Measurements from ENCODE around the gene DDX51.

DDX51 gene

GRCh38 chr12:132133952-132134652, 10.0 kb downstream of the DDX51 start:
- Histone ChIP-seq H3K9ac (ENCODE audit: low read depth, low read length) (no peak overlapping the region), H3K9me3 (ENCODE audit: control insufficient read depth, insufficient read depth, low read length) (peaks cover 10% of the 10 kb centered on the region; the same call in 1 of the 2 replicates), H3K36me3 (ENCODE audit: control insufficient read depth, insufficient read depth, low read length) (peaks cover 8% of the 10 kb centered on the region), H3K4me1 (ENCODE audit: control insufficient read depth, insufficient read depth, low read length) (no peaks in the 10 kb centered on the region), H3K27ac (ENCODE audit: low read depth, low read length) (no peak overlapping the region), H3K4me3 (ENCODE audit: low read depth, low read length) (no peak overlapping the region), H3K27me3 (ENCODE audit: control insufficient read depth, insufficient read depth, low read length) (peaks cover 4% of the 10 kb centered on the region; the same call in 1 of the 2 replicates)

GRCh38 chr12:132132609-132133430, 11.3 kb downstream of the DDX51 start:
- Histone ChIP-seq H3K9ac (ENCODE audit: low read depth, low read length) (no peak overlapping the region), H3K4me1 (ENCODE audit: control insufficient read depth, insufficient read depth, low read length) (no peaks in the 10 kb centered on the region), H3K9me3 (ENCODE audit: control insufficient read depth, insufficient read depth, low read length) (peaks cover 22% of the 10 kb centered on the region), H3K27ac (ENCODE audit: low read depth, low read length) (no peak overlapping the region), H3K36me3 (ENCODE audit: control insufficient read depth, insufficient read depth, low read length) (peaks cover 7% of the 10 kb centered on the region), H3K27me3 (ENCODE audit: control insufficient read depth, insufficient read depth, low read length) (peaks cover under 1% of the 10 kb centered on the region; the same call in 1 of the 2 replicates), H3K4me3 (ENCODE audit: low read depth, low read length) (no peak overlapping the region)

GRCh38 chr12:132131952-132132351, 12.2 kb downstream of the DDX51 start:
- Histone ChIP-seq H3K9me3 (ENCODE audit: control insufficient read depth, insufficient read depth, low read length) (peaks cover 30% of the 10 kb centered on the region), H3K4me3 (ENCODE audit: low read depth, low read length) (no peak overlapping the region), H3K27me3 (ENCODE audit: control insufficient read depth, insufficient read depth, low read length) (no peaks in the 10 kb centered on the region), H3K4me1 (ENCODE audit: control insufficient read depth, insufficient read depth, low read length) (no peaks in the 10 kb centered on the region), H3K36me3 (ENCODE audit: control insufficient read depth, insufficient read depth, low read length) (peaks cover 14% of the 10 kb centered on the region), H3K9ac (ENCODE audit: low read depth, low read length) (no peak overlapping the region), H3K27ac (ENCODE audit: low read depth, low read length) (no peak overlapping the region)

- Histone ChIP-seq H3K27me3 (ENCODE audit: control insufficient read depth, insufficient read depth, low read length) (no peaks in the 10 kb centered on the region), H3K27ac (ENCODE audit: low read depth, low read length) (no peak overlapping the region), H3K4me1 (ENCODE audit: control insufficient read depth, insufficient read depth, low read length) (no peaks in the 10 kb centered on the region), H3K4me3 (ENCODE audit: low read depth, low read length) (no peak overlapping the region), H3K9me3 (ENCODE audit: control insufficient read depth, insufficient read depth, low read length) (peaks cover 31% of the 10 kb centered on the region), H3K36me3 (ENCODE audit: control insufficient read depth, insufficient read depth, low read length) (peaks cover 22% of the 10 kb centered on the region), H3K9ac (ENCODE audit: low read depth, low read length) (no peak overlapping the region)
These were observed 12.9 kb downstream of the DDX51 start for GRCh38 chr12:132131229-132131628.

GRCh38 chr12:132130690-132131089, 13.4 kb downstream of the DDX51 start:
- no peak overlapping the region for H3K4me3 ChIP-seq (ENCODE audit: low read depth, low read length)
- H3K9me3 ChIP-seq (ENCODE audit: control insufficient read depth, insufficient read depth, low read length): peaks cover 31% of the 10 kb centered on the region
- H3K9ac ChIP-seq (ENCODE audit: low read depth, low read length): no peak overlapping the region
- H3K4me1 ChIP-seq (ENCODE audit: control insufficient read depth, insufficient read depth, low read length): no peaks in the 10 kb centered on the region
- no peak overlapping the region for H3K27ac ChIP-seq (ENCODE audit: low read depth, low read length)
- peaks cover 27% of the 10 kb centered on the region for H3K36me3 ChIP-seq (ENCODE audit: control insufficient read depth, insufficient read depth, low read length)
- no peaks in the 10 kb centered on the region for H3K27me3 ChIP-seq (ENCODE audit: control insufficient read depth, insufficient read depth, low read length)

GRCh38 chr12:132129007-132129406, 15.1 kb downstream of the DDX51 start:
- Histone ChIP-seq H3K4me1 (ENCODE audit: control insufficient read depth, insufficient read depth, low read length) (no peaks in the 10 kb centered on the region), H3K9me3 (ENCODE audit: control insufficient read depth, insufficient read depth, low read length) (peaks cover 31% of the 10 kb centered on the region), H3K27ac (ENCODE audit: low read depth, low read length) (no peak overlapping the region), H3K27me3 (ENCODE audit: control insufficient read depth, insufficient read depth, low read length) (no peaks in the 10 kb centered on the region), H3K4me3 (ENCODE audit: low read depth, low read length) (no peak overlapping the region), H3K36me3 (ENCODE audit: control insufficient read depth, insufficient read depth, low read length) (peaks cover 36% of the 10 kb centered on the region), H3K9ac (ENCODE audit: low read depth, low read length) (no peak overlapping the region)

GRCh38 chr12:132127041-132127440, 17.1 kb downstream of the DDX51 start:
- H3K4me1 ChIP-seq (ENCODE audit: control insufficient read depth, insufficient read depth, low read length): no peaks in the 10 kb centered on the region
- H3K9me3 ChIP-seq (ENCODE audit: control insufficient read depth, insufficient read depth, low read length): peaks cover 31% of the 10 kb centered on the region
- H3K27ac ChIP-seq (ENCODE audit: low read depth, low read length): no peak overlapping the region
- H3K27me3 ChIP-seq (ENCODE audit: control insufficient read depth, insufficient read depth, low read length): no peaks in the 10 kb centered on the region
- H3K36me3 ChIP-seq (ENCODE audit: control insufficient read depth, insufficient read depth, low read length): peaks cover 54% of the 10 kb centered on the region
- H3K9ac ChIP-seq (ENCODE audit: low read depth, low read length): no peak overlapping the region
- H3K4me3 ChIP-seq (ENCODE audit: low read depth, low read length): no peak overlapping the region

- Histone ChIP-seq H3K9ac (ENCODE audit: low read depth, low read length) (no peak overlapping the region), H3K36me3 (ENCODE audit: control insufficient read depth, insufficient read depth, low read length) (peaks cover 62% of the 10 kb centered on the region), H3K4me1 (ENCODE audit: control insufficient read depth, insufficient read depth, low read length) (no peaks in the 10 kb centered on the region), H3K4me3 (ENCODE audit: low read depth, low read length) (no peak overlapping the region), H3K27ac (ENCODE audit: low read depth, low read length) (no peak overlapping the region), H3K9me3 (ENCODE audit: control insufficient read depth, insufficient read depth, low read length) (peaks cover 25% of the 10 kb centered on the region), H3K27me3 (ENCODE audit: control insufficient read depth, insufficient read depth, low read length) (no peaks in the 10 kb centered on the region)
These were observed 18.4 kb downstream of the DDX51 start for GRCh38 chr12:132125736-132126135.

GRCh38 chr12:132124766-132125425, 19.2 kb downstream of the DDX51 start:
- H3K4me1 ChIP-seq (ENCODE audit: control insufficient read depth, insufficient read depth, low read length): no peaks in the 10 kb centered on the region
- H3K36me3 ChIP-seq (ENCODE audit: control insufficient read depth, insufficient read depth, low read length): peaks cover 68% of the 10 kb centered on the region
- no peak overlapping the region for H3K4me3 ChIP-seq (ENCODE audit: low read depth, low read length)
- no peak overlapping the region for H3K9ac ChIP-seq (ENCODE audit: low read depth, low read length)
- peaks cover 24% of the 10 kb centered on the region for H3K9me3 ChIP-seq (ENCODE audit: control insufficient read depth, insufficient read depth, low read length)
- no peaks in the 10 kb centered on the region for H3K27me3 ChIP-seq (ENCODE audit: control insufficient read depth, insufficient read depth, low read length)
- no peak overlapping the region for H3K27ac ChIP-seq (ENCODE audit: low read depth, low read length)

- H3K36me3 ChIP-seq (ENCODE audit: control insufficient read depth, insufficient read depth, low read length): peaks cover 68% of the 10 kb centered on the region
- peaks cover 21% of the 10 kb centered on the region for H3K9me3 ChIP-seq (ENCODE audit: control insufficient read depth, insufficient read depth, low read length)
- no peaks in the 10 kb centered on the region for H3K27me3 ChIP-seq (ENCODE audit: control insufficient read depth, insufficient read depth, low read length)
- H3K27ac ChIP-seq (ENCODE audit: low read depth, low read length): no peak overlapping the region
- no peak overlapping the region for H3K9ac ChIP-seq (ENCODE audit: low read depth, low read length)
- no peaks in the 10 kb centered on the region for H3K4me1 ChIP-seq (ENCODE audit: control insufficient read depth, insufficient read depth, low read length)
- H3K4me3 ChIP-seq (ENCODE audit: low read depth, low read length): no peak overlapping the region
These were observed 20.0 kb downstream of the DDX51 start for GRCh38 chr12:132123970-132124765.
